Measurements from ENCODE around the gene GLB1L2.

DNA sequence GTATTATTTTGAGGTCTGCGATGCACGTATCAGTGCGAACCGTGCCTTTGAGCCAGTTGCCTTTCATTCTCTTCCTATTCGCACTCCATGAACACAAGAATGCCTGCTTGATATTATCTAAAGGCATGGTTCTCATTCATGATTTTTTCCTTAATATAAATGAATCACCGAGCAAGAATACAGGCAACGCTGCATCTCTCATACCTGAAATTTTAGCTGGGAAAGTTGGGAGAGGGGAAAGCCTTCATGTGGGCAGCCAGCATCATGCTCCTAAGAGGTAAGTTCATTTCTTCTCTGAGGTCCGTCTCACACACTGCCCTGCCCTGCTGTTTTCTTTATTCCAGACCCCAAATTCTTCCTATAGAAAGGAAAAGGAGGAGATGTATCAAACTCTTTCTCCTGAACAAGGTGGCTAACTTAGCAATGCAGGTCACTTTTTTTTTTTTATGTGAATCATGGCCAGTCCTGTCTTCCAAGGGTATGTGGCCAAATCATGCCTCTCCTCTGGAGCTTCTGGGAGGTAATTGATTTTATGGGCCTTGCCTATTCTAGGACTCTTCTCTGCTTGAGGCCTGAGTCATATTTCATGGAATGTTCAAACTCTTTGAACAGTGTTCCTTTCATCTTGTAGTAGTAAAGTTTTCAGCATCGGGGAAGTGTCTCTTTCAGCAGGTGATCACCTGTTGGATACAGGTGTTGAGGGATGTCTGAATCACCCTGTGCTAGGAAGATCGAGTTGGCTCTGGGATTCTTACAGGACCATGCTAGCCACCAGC lies 3.2 kb downstream of the GLB1L2 start:
- no peak for TF ChIP-seq ZFP3 (CRISPR knock-in tag; IDR thresholded peaks at IDR 0.05)
- TF ChIP-seq OSR1 (CRISPR knock-in tag; IDR thresholded peaks at IDR 0.05) = no peak
- TF ChIP-seq, protein P1, sequence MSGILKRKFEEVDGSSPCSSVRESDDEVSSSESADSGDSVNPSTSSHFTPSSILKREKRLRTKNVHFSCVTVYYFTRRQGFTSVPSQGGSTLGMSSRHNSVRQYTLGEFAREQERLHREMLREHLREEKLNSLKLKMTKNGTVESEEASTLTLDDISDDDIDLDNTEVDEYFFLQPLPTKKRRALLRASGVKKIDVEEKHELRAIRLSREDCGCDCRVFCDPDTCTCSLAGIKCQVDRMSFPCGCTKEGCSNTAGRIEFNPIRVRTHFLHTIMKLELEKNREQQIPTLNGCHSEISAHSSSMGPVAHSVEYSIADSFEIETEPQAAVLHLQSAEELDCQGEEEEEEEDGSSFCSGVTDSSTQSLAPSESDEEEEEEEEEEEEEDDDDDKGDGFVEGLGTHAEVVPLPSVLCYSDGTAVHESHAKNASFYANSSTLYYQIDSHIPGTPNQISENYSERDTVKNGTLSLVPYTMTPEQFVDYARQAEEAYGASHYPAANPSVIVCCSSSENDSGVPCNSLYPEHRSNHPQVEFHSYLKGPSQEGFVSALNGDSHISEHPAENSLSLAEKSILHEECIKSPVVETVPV (CRISPR knock-in tag; IDR thresholded peaks at IDR 0.05) = no peak

Measured in SK-N-SH treated with all-trans-retinoic acid at 6 μM for 48 hours (cell line).